Measurements from ENCODE around the gene EVI5L. TPM values are rescaled to one million over a fixed set of nuclear protein-coding genes. Genes with fewer than 3 reads are reported as not detected.
A peak's percentile ranks its signal among the peaks of the same experiment; 100 is the strongest.

The EVI5L gene
- total and polyA plus RNA-seq, 2 of the 13 experiments (the other 11 are each of a cell fraction or from before 2014, with no cell fraction given): 1.7 to 2.4 TPM

GRCh38 chr19:7897292-7897691, 67.3 kb downstream of the EVI5L start (continued):
- TF ChIP-seq ZNF609 (CRISPR knock-in tag; IDR thresholded peaks at IDR 0.05; ENCODE audit: borderline replicate concordance) (0 out of 2 replicates have a peak, but pooled peaks have one; percentile 53), NBN (conservative IDR thresholded peaks at IDR 0.05) (no peak), SOX13 (IDR thresholded peaks at IDR 0.05) (no peak), SOX13 (CRISPR knock-in tag; conservative IDR thresholded peaks at IDR 0.05 in 1 of 2, IDR thresholded peaks at IDR 0.05 in 1 of 2) (0 out of 4 replicates have a peak, but pooled peaks of 1 of the 2 experiments have one; percentile 18), TARDBP (CRISPR knock-in tag; IDR thresholded peaks at IDR 0.05) (0 out of 2 replicates have a peak, but pooled peaks have one; percentile 21), POGZ (CRISPR knock-in tag; IDR thresholded peaks at IDR 0.05) (0 out of 2 replicates have a peak, but pooled peaks have one; percentile 30), ATAD3A (CRISPR knock-in tag; IDR thresholded peaks at IDR 0.05) (no peak), ZNF780A (CRISPR knock-in tag; IDR thresholded peaks at IDR 0.05) (no peak), SAFB2 (CRISPR knock-in tag; IDR thresholded peaks at IDR 0.05; ENCODE audit: borderline replicate concordance, low read depth) (no peak), ZNF660 (CRISPR knock-in tag; IDR thresholded peaks at IDR 0.05; ENCODE audit: borderline replicate concordance, low read depth) (no peak), TAF15 (IDR thresholded peaks at IDR 0.05; ENCODE audit: low read depth, low read length, poor library complexity, severe bottlenecking) (no peak), ONECUT2 (CRISPR knock-in tag; IDR thresholded peaks at IDR 0.05) (no peak)
- TF ChIP-seq, protein P1, sequence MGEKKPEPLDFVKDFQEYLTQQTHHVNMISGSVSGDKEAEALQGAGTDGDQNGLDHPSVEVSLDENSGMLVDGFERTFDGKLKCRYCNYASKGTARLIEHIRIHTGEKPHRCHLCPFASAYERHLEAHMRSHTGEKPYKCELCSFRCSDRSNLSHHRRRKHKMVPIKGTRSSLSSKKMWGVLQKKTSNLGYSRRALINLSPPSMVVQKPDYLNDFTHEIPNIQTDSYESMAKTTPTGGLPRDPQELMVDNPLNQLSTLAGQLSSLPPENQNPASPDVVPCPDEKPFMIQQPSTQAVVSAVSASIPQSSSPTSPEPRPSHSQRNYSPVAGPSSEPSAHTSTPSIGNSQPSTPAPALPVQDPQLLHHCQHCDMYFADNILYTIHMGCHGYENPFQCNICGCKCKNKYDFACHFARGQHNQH (CRISPR knock-in tag; IDR thresholded peaks at IDR 0.05): peak; percentile 47; the same call in 1 of the 2 replicates
- TF ChIP-seq, protein P2, sequence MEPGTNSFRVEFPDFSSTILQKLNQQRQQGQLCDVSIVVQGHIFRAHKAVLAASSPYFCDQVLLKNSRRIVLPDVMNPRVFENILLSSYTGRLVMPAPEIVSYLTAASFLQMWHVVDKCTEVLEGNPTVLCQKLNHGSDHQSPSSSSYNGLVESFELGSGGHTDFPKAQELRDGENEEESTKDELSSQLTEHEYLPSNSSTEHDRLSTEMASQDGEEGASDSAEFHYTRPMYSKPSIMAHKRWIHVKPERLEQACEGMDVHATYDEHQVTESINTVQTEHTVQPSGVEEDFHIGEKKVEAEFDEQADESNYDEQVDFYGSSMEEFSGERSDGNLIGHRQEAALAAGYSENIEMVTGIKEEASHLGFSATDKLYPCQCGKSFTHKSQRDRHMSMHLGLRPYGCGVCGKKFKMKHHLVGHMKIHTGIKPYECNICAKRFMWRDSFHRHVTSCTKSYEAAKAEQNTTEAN (CRISPR knock-in tag; conservative IDR thresholded peaks at IDR 0.05): 0 out of 2 replicates have a peak, but pooled peaks have one; percentile 48
- TF ChIP-seq, protein P3, sequence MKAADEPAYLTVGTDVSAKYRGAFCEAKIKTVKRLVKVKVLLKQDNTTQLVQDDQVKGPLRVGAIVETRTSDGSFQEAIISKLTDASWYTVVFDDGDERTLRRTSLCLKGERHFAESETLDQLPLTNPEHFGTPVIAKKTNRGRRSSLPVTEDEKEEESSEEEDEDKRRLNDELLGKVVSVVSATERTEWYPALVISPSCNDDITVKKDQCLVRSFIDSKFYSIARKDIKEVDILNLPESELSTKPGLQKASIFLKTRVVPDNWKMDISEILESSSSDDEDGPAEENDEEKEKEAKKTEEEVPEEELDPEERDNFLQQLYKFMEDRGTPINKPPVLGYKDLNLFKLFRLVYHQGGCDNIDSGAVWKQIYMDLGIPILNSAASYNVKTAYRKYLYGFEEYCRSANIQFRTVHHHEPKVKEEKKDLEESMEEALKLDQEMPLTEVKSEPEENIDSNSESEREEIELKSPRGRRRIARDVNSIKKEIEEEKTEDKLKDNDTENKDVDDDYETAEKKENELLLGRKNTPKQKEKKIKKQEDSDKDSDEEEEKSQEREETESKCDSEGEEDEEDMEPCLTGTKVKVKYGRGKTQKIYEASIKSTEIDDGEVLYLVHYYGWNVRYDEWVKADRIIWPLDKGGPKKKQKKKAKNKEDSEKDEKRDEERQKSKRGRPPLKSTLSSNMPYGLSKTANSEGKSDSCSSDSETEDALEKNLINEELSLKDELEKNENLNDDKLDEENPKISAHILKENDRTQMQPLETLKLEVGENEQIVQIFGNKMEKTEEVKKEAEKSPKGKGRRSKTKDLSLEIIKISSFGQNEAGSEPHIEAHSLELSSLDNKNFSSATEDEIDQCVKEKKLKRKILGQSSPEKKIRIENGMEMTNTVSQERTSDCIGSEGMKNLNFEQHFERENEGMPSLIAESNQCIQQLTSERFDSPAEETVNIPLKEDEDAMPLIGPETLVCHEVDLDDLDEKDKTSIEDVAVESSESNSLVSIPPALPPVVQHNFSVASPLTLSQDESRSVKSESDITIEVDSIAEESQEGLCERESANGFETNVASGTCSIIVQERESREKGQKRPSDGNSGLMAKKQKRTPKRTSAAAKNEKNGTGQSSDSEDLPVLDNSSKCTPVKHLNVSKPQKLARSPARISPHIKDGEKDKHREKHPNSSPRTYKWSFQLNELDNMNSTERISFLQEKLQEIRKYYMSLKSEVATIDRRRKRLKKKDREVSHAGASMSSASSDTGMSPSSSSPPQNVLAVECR (CRISPR knock-in tag; IDR thresholded peaks at IDR 0.05; ENCODE audit: borderline replicate concordance): peak; percentile 40; the same call in 1 of the 2 replicates
- TF ChIP-seq, protein P4, sequence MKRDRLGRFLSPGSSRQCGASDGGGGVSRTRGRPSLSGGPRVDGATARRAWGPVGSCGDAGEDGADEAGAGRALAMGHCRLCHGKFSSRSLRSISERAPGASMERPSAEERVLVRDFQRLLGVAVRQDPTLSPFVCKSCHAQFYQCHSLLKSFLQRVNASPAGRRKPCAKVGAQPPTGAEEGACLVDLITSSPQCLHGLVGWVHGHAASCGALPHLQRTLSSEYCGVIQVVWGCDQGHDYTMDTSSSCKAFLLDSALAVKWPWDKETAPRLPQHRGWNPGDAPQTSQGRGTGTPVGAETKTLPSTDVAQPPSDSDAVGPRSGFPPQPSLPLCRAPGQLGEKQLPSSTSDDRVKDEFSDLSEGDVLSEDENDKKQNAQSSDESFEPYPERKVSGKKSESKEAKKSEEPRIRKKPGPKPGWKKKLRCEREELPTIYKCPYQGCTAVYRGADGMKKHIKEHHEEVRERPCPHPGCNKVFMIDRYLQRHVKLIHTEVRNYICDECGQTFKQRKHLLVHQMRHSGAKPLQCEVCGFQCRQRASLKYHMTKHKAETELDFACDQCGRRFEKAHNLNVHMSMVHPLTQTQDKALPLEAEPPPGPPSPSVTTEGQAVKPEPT (CRISPR knock-in tag; IDR thresholded peaks at IDR 0.05; ENCODE audit: low read depth): no peak
